GM12891 (cell line): ENCODE measurements around the gene F8.

ENCODE experiments used
- POLR2A ChIP-seq: IDR thresholded peaks from 2 replicates; pipeline ENCODE4 v1.6.1; 2011; ENCODE audit warnings: low read depth, low read length, control low read depth
- POLR2AphosphoS5 ChIP-seq: IDR thresholded peaks from 2 replicates; pipeline ENCODE4 v1.6.1; 2011; ENCODE audit warnings: low read depth, low read length, control low read depth

GRCh38 chrX:155028129-155028528 lies 5.6 kb upstream of the F8 start:
- no peak for TF ChIP-seq POLR2AphosphoS5
- no peak for TF ChIP-seq POLR2A
